ENCODE measurements around the gene MPV17L2.

Gene MPV17L2

GRCh38 chr19:18192673-18193387 lies at the start of gene MPV17L2:
MPV17L2 (plus strand) TSS chr19:18193218; CDS start chr19:18193282, 64 bp downstream.
- H3K27ac ChIP-seq, result peak within 1 kb of the TSS; percentile 88
- TF ChIP-seq CTCF (conservative IDR thresholded peaks at IDR 0.05) (no peak), ZFX (IDR thresholded peaks at IDR 0.05) (no peak)

GRCh38 chr19:18143902-18144301 lies 49.1 kb upstream of the MPV17L2 start:
- no peak for TF ChIP-seq CTCF (conservative IDR thresholded peaks at IDR 0.05)
- no peak for TF ChIP-seq ZFX (IDR thresholded peaks at IDR 0.05)
- H3K27ac ChIP-seq, result no peak overlapping the region

DNA sequence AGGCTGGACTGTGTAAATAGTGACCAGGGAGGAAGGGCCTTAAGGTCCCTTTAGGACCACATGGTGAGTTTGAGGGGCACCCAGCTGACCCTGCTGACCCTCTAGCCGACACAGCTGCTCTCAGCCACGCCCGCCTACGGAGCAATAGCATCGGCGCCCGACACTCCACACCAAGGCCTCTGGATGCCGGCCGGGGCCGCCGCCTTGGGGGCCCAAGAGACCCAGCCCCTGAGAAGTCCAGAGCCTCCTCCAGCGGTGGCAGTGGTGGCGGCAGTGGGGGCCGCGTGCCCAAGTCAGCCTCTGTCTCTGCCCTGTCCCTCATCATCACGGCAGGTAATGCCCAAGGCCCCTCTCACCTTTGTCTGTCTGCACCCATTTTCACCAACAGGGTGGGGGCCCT lies 48.7 kb upstream of the MPV17L2 start:
- TF ChIP-seq ZFX (IDR thresholded peaks at IDR 0.05), result no peak
- TF ChIP-seq CTCF (conservative IDR thresholded peaks at IDR 0.05), result no peak
- no peak overlapping the region for H3K27ac ChIP-seq

DNA sequence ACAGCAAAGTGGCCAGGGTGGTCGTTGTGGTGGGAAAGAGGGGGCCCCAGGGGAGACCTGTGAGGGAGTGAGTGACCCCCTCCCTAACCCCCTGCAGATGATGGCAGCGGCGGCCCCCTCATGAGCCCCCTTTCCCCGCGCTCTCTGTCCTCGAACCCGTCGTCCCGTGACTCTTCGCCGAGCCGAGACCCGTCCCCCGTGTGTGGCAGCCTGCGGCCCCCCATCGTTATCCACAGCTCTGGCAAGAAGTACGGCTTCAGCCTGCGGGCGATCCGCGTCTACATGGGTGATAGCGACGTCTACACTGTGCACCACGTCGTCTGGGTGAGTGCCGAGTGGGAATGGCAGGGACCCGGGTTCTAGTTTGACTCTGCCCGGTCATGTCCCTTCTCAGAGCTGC lies 48.1 kb upstream of the MPV17L2 start:
- H3K27ac ChIP-seq, result no peak overlapping the region
- no peak for TF ChIP-seq CTCF (conservative IDR thresholded peaks at IDR 0.05)
- no peak for TF ChIP-seq ZFX (IDR thresholded peaks at IDR 0.05)

- no peak for TF ChIP-seq CTCF (conservative IDR thresholded peaks at IDR 0.05)
These were observed 47.5 kb upstream of the MPV17L2 start for GRCh38 chr19:18145391-18145999.

GRCh38 chr19:18147396-18147795 lies 45.6 kb upstream of the MPV17L2 start:
- TF ChIP-seq ZFX (IDR thresholded peaks at IDR 0.05) (no peak), CTCF (conservative IDR thresholded peaks at IDR 0.05) (no peak)
- no peak overlapping the region for H3K27ac ChIP-seq

More at GRCh38 chr19:18145391-18145999, 47.5 kb upstream of the MPV17L2 start:
- H3K27ac ChIP-seq, result no peak overlapping the region

- TF ChIP-seq CTCF (conservative IDR thresholded peaks at IDR 0.05) (no peak), ZFX (IDR thresholded peaks at IDR 0.05) (no peak)
- H3K27ac ChIP-seq, result no peak overlapping the region
These were observed 43.4 kb upstream of the MPV17L2 start for GRCh38 chr19:18149596-18149975.

Measured in C4-2B (cell line).